HG02642 (cell line): ENCODE data around the gene DAB2IP.
"Not testable (repeated sequence)": the region's sequence is repeated elsewhere in the genome, so short reads cannot be mapped to it uniquely, and the experiment has no call there.

Experiments used
- ATAC-seq: cut with Tn5 transposase; IDR thresholded peaks from one replicate; pipeline ENCODE4 v1.9.1; 2021; ENCODE audit warnings: mild to moderate bottlenecking; ENCODE audit not compliant: unreplicated experiment, poor library complexity

DAB2IP gene

GRCh38 chr9:121651295-121652020 lies at the start of gene DAB2IP:
DAB2IP (plus strand) TSS chr9:121651634; CDS start chr9:121651776, 142 bp downstream.
- no peak for ATAC-seq

- ATAC-seq: no peak
Measured at GRCh38 chr9:121603028-121603427, 48.4 kb upstream of the DAB2IP start.

- no peak for ATAC-seq
Measured at GRCh38 chr9:121604242-121604641, 47.2 kb upstream of the DAB2IP start.

GRCh38 chr9:121604654-121605053 lies 46.8 kb upstream of the DAB2IP start:
- no peak for ATAC-seq

GRCh38 chr9:121607434-121608167 lies 43.8 kb upstream of the DAB2IP start:
- ATAC-seq: no peak

GRCh38 chr9:121608168-121608853 lies 43.1 kb upstream of the DAB2IP start:
- ATAC-seq: no peak

GRCh38 chr9:121609822-121610637 lies 41.4 kb upstream of the DAB2IP start:
- no peak for ATAC-seq

- ATAC-seq: no peak
Measured at GRCh38 chr9:121610638-121610953, 40.8 kb upstream of the DAB2IP start.

- ATAC-seq: no peak
Measured at GRCh38 chr9:121612511-121612998, 38.9 kb upstream of the DAB2IP start.

- no peak for ATAC-seq
Measured at GRCh38 chr9:121613009-121613752, 38.3 kb upstream of the DAB2IP start.

GRCh38 chr9:121616123-121616755 lies 35.2 kb upstream of the DAB2IP start:
- no peak for ATAC-seq

GRCh38 chr9:121618504-121618903 lies 32.9 kb upstream of the DAB2IP start:
- no peak for ATAC-seq

- ATAC-seq: not testable (repeated sequence)
Measured at GRCh38 chr9:121618910-121619309, 32.5 kb upstream of the DAB2IP start.

GRCh38 chr9:121619545-121620324 lies 31.7 kb upstream of the DAB2IP start:
- no peak for ATAC-seq

- no peak for ATAC-seq
Measured at GRCh38 chr9:121620325-121620673, 31.1 kb upstream of the DAB2IP start.

GRCh38 chr9:121620777-121621449 lies 30.5 kb upstream of the DAB2IP start:
- no peak for ATAC-seq

GRCh38 chr9:121622387-121623203 lies 28.8 kb upstream of the DAB2IP start:
- ATAC-seq: no peak
